ENCODE data around the gene BAMBI.
"Not testable (repeated sequence)": the region's sequence is repeated elsewhere in the genome, so short reads cannot be mapped to it uniquely, and the experiment has no call there.

BAMBI gene, protein sequence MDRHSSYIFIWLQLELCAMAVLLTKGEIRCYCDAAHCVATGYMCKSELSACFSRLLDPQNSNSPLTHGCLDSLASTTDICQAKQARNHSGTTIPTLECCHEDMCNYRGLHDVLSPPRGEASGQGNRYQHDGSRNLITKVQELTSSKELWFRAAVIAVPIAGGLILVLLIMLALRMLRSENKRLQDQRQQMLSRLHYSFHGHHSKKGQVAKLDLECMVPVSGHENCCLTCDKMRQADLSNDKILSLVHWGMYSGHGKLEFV

DNA sequence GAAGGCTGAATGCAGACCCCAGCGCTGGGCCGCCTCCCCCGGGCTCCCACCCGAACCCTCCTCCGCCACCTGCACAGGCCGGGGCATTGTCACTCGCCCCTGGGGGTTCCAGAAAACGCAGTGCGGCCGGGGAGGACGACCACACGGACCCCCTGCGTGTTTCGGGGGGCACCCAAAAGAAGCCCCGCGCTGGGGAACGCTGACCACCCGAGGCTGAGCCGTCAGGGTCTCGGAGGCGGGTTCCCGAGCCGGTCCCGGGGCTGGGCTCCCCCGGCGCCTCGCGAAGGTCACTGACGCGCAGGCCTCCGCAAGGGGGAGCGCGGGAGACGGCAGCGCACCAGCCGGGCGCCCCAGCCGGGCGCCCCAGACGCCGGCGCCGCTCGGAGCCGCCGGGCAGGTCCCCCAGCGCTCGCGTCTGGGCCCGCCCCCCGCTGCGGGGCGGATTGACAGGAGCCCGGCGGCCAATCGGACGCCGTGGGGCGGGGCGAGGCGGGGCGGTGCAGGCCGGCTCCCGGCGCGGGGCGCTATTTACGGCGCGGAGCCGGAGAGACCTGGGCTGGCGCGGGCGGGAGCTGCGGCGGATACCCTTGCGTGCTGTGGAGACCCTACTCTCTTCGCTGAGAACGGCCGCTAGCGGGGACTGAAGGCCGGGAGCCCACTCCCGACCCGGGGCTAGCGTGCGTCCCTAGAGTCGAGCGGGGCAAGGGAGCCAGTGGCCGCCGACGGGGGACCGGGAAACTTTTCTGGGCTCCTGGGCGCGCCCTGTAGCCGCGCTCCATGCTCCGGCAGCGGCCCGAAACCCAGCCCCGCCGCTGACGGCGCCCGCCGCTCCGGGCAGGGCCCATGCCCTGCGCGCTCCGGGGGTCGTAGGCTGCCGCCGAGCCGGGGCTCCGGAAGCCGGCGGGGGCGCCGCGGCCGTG is at the start of gene BAMBI:
BAMBI (plus strand) TSS at position 554 of the 920 bp plus-strand sequence. CDS start 377 bp downstream, outside the sequence.
- DNase-seq (ENCODE audit: low spot score) = peak; percentile 95

GRCh38 chr10:28628184-28628893 is 49.0 kb upstream of the BAMBI start:
- peak; percentile 82 for DNase-seq (ENCODE audit: low spot score)

DNA sequence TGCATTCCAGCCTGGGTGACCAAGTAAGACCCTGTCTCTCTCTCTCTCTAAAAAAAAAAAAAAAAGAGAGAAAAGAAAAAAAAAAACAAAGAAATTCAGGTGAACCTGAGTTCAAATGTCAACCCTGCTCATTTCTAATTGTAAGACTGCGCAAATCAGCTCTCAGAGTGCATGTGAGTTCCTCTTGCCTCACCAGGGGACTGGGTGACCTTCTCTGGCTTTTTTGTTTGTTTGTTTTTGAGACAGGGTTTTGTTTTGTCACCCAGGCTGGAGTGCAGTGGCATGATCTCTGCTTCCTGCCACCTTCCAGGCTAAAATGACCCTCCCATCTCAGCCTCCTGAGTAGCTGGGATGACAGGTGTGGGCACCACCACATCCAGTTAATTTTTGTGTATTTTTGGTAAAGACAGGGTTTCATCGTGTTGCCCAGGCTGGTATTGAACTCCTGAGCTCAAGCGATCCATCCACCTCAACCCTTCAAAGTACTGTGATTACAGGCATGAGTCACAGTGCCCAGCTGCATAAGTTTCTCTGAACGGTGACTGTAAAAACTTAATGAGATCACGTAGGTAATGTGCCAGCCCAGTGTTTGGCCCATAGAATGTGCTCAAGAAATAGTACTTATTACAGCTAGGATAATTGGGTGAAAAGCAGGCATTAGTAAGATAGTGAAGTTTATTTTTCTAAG is 45.3 kb upstream of the BAMBI start:
- DNase-seq (ENCODE audit: low spot score) = peak; percentile 63

DNA sequence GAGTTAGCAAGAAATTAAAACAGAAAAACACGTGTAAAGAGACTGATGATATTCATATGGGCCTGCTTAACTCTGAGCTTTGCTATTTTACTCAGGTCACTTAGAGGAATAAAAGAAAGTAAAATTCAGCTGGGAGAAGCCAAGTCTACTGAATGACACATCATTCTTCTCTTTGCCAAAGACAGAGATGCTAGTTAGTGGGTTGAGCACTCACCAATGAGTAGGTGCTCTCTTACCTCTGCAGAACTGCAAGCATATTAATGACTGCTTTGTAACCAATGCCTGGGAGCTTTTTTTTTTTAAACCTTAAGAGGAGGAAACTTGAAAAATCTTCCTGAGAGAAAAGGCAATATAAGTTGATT is 44.8 kb upstream of the BAMBI start:
- no peak for DNase-seq (ENCODE audit: low spot score)

DNA sequence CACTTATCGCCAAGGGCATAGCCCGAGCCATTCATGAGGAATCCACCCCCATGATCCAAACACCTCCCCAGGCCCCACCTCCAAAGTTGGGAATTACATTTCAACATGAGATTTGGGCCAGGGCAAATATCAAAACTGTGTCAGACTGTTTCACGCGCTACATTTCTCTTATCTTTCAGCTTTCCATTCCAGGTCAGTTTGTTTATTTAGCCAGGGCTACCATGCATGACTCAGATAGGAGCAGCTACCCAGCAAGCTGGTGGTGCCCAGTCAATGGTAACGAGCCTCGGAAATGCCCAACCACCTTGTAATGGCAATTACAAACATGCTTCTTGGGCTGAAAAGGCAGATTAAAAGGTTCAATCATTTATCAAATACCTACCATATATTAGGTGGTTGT is 43.6 kb upstream of the BAMBI start:
- no peak for DNase-seq (ENCODE audit: low spot score)

DNA sequence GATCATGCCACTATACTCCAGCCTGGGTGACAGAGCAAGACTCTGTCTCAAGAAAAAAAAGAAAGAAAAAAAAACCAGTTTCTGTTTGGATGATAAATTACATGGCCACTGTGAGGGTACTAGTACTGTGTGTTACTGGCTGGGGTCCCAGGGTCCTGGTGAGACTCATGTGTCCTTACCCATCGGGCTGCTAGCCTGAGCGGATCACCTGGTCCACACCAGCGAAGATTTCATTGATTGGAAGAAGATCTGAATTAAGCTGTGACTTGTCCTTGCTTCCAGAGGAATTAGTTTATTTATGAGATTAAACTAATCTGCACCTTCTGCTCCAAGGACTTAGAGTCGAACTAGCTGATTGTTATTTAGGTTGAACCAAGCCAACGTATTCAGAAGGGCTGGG is 40.0 kb upstream of the BAMBI start:
- DNase-seq (ENCODE audit: low spot score) = no peak

DNA sequence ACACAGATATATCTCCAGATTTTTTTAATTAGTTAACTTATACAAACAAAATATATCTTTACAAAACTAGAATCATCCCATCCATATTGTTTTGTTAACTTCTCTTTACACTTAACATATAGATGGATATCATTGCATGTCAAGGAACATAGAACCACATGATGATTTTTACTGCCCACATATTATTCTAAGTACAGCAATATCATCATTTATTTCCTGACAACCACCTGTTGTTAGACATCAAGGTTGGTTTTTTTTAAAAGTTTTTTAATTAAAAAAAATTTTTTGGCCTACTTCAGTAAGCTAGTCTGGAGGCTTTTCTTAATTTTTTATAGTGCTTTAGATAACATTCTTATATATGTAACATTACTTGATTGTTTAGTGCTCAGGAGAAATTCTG is 38.9 kb upstream of the BAMBI start:
- no peak for DNase-seq (ENCODE audit: low spot score)

- DNase-seq (ENCODE audit: low spot score) = no peak
These were observed 36.8 kb upstream of the BAMBI start for GRCh38 chr10:28640551-28640950.

DNA sequence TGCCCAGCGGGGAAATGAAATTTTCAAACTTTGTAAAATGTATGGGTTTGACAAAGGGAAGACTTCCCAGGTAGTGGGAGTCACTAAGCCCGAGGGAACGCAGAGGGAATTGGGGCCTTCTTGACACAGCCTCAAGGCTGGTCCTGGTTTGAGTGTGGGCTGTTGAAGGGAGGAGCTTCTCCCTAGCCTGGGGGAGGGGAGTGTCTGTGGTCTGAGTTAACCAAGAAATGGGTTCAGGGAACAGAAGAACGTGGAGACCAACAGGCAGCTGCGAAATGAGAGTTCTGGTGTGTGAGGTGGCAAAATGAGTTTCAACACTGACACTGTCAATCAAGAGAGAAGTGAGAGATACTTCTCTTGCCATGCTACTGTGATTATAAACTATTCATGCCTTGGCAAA is 32.7 kb upstream of the BAMBI start:
- DNase-seq (ENCODE audit: low spot score) = no peak

DNA sequence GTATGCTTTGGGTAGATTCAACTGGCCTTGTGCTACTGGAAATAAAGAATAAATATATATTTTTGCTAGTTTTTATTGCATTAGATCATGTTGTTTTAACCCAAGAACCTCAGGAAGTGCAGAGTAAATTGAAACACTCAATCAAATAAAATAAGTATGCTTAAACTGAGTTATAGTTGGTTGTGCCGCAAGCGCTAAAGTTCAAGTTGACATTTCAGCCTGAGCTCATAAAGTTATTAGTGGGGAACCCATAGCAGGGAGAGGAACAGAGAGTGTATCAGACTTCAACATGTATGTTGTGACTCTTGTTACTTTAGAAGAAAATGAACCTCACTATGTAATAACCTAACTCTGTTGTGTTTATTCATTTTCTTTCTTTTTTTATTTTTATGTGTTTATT is 25.2 kb upstream of the BAMBI start:
- DNase-seq (ENCODE audit: low spot score) = no peak

GRCh38 chr10:28652703-28653102 is 24.6 kb upstream of the BAMBI start:
- DNase-seq (ENCODE audit: low spot score) = no peak

- DNase-seq (ENCODE audit: low spot score) = not testable (repeated sequence)
These were observed 18.5 kb upstream of the BAMBI start for GRCh38 chr10:28658824-28659223.

GRCh38 chr10:28661035-28661434 is 16.3 kb upstream of the BAMBI start:
- peak; percentile 34 for DNase-seq (ENCODE audit: low spot score)

DNA sequence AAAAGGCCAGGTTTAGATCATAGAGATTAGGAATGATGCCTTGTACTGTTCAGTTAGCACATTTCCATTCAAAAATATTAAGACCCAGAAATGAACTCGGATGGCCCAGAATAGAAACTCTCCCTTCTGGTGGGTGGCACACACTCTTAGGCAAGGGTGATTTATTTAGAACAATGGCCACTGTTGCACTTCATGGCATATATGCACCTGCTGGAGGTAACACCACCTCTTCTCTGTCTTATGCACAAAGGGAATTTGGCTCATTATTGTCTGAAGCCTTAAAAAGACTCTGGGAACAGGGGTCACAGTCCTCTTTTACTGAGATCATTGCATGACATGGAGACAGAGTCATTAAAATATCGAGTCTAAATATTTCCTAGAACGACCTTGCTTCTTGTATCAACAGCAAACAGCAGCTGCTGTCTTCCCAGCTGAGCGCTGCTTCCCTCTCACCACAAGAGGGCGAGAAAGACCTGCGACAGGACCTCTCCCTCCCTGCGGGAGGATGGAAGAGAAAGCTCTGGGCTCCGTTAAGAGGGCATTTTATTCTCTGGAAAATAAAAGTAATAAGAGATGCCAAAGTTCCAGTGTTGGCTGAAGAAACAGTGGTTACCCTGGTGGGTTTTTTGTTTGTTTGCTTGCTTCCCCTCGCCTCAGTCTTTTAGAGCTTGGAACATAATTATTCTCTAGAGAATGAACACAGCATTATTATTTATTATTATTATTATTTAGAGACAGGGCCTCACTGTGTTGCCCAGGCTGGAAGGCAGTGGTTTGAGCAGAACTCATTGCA is 13.5 kb upstream of the BAMBI start:
- peak; percentile 88 for DNase-seq (ENCODE audit: low spot score)

- DNase-seq (ENCODE audit: low spot score) = no peak
These were observed 13.0 kb upstream of the BAMBI start for GRCh38 chr10:28664369-28664740.

DNA sequence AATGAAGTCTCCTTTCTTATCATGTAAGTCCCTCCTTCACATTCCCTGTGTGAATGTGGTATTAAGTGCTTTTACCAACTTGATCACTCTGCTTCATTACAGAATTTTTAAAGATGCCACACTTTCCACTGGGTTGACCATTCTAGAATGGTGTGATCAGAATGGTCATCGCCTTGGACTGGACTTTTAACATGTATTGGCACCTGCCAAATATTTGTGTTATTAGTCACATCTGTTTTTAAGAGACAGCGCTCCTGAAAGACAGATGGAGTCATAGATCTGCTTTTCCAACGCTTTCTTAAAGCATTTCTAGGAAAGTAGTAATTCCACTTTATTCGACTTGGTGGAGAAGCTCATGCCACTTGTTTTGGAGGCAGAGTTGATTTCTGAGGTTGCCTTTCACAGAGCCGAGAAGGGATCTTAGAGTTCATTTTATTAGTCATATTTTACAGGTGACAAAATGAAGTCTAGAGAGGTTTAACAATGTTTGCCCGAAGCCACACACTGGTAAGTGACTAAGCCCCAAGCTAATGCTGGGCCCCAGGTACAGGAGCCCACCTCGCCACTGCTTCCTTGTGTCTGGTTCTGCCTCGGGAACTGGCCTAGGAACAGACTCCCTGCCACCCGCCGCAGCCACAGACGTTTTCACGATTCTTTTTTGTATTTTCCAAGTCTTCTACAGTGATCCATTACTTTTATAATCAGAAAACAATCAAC is 10.4 kb upstream of the BAMBI start:
- no peak for DNase-seq (ENCODE audit: low spot score)

DNA sequence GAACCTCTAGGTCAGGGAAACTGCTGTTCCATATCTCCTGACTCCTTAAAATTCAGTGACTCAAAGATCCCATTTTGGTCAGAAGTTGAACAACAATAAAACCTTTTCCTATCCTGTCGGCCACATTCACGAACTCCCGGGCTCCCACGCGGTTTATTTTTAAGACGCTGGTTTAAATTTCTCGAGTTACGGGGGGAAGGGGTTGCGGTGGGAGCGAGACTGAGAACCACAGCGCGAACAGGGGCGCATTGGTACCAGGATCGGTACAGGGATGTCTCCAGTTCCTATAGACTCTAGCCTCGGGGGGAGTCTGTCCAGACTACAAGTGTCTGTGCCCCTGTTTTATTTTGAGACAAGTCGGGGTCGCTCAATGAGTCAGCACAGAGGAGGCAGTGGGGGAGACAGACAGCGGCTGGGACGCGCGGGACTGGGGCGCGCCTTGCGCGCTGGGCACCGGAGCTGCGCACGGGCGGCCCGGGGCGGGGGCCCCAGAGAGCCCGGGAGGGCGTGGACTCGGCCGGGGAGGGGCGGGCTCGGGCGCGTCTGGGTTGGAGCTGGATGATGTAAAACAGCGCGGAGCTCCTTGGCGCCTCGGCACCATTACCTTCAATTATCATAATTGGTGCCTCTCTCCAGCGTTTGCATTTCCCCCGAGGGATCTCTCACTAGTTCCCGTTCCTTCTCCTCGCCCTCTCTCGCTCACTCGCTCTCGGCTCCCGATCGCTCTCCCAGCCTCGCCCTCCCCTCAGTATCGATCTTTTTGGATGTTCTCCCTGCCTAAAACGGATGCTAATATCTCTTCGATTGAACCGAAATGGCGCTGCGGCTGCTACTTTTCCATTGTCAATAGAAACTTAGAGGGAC is 8.7 kb upstream of the BAMBI start:
- no peak for DNase-seq (ENCODE audit: low spot score)

DNA sequence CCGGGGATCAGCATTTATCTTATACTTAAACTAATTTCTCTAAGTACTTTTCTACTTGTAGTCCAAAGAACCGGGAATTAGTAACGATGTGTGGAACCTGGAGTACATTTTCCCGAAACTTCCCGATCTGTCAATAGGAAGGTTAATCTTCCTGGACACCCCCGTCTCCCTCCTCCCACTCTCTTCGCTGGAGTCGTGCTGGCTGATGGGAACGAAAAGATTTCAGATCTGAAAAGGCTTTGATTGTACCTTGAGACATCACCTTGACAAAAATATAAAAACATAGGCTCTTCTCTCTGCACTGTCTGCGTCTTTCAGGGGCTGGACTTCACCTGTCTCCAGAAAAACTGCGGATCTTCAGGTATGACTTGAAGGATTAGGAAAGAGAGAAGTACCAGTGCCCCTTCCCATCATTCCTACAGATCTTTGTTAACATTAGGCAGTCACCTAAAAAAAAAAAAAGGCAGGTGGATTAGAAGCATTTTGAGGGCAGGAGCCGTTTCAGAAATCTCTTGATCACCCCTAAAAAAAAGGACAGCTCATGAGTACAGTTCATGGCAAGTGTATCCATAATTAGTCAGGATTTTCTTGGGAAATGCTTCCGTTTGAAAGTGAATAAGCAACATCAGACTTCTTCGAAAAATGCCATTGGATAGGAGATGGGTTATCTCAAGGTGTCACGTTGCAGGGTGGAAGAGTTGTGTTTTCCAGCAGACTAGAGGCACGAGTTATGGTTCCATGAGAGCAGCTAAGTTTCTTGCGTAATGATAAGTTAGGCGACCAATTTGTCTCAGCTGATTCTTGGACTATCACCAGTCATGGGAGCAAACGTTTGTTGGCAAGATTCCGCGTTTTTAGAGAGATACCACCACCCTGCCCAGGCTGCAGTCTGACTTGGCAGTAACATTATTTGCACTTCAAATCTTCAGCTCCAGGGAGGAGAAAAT is 7.8 kb upstream of the BAMBI start:
- no peak for DNase-seq (ENCODE audit: low spot score)

DNA sequence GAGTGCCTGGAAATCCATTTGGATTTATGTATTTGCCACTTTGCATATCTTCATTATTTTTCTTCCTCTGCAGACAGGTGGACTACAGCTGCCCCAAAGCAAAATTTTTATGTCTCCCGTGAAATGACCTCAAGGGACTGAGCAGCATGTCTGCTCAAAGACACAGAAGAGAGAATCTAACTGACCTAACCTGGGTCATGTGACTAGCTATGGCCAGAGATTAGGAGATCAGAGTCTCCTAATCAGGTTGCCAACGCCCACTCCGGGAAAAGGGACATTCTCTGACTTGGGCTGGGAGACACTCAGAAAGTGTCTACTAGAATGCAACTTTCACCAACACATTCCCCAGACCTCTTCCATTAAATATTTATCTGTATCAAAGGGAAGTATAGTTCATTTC is 2.5 kb upstream of the BAMBI start:
- no peak for DNase-seq (ENCODE audit: low spot score)

All from RKO (cell line).